Osteoblast (primary cell): ENCODE measurements around the gene SRP14. TPM values are rescaled to one million over a fixed set of nuclear protein-coding genes. Genes with fewer than 3 reads are reported as not detected.

ENCODE experiments used
- DNase-seq: peaks from one replicate; pipeline ENCODE4 v3.0.0; 2011; ENCODE audit warnings: low spot score, mixed read lengths; ENCODE audit not compliant: insufficient read length; ENCODE audit errors: missing footprints
- H2AFZ ChIP-seq: 2 replicates; pipeline ENCODE4 v1.6.0; 2011; ENCODE audit warnings: mild to moderate bottlenecking, low read length
- H3K27ac ChIP-seq: 2 replicates; pipeline ENCODE4 v1.5.1; 2011; ENCODE audit warnings: mild to moderate bottlenecking, low read depth, low read length, moderate library complexity
- H3K27me3 ChIP-seq: 2 replicates; pipeline ENCODE4 v1.6.0; 2012; ENCODE audit warnings: mild to moderate bottlenecking, control low read depth, inconsistent platforms, low read length, moderate library complexity; ENCODE audit not compliant: insufficient read depth
- H3K36me3 ChIP-seq: 2 replicates; pipeline ENCODE4 v1.5.1; 2011; ENCODE audit warnings: mild to moderate bottlenecking, low read length, control low read depth, moderate library complexity; ENCODE audit not compliant: insufficient read depth
- H3K4me1 ChIP-seq: 2 replicates; pipeline ENCODE4 v1.5.1; 2011; ENCODE audit warnings: mild to moderate bottlenecking, low read length, control low read depth, moderate library complexity; ENCODE audit not compliant: insufficient read depth
- H3K4me2 ChIP-seq: 2 replicates; pipeline ENCODE4 v1.6.0; 2011; ENCODE audit warnings: mild to moderate bottlenecking, low read length; ENCODE audit not compliant: insufficient read depth
- H3K4me3 ChIP-seq: fragments of 200-600 bp; sonication (generic); 3 replicates; pipeline ENCODE4 v1.5.1; 2012; ENCODE audit warnings: mild to moderate bottlenecking, low read length, inconsistent platforms; ENCODE audit not compliant: insufficient read depth
- H3K79me2 ChIP-seq: 2 replicates; pipeline ENCODE4 v1.6.0; 2012; ENCODE audit warnings: mild to moderate bottlenecking, low read length, control low read depth, inconsistent platforms; ENCODE audit not compliant: insufficient read depth
- H3K9me3 ChIP-seq: 2 replicates; pipeline ENCODE4 v1.5.1; 2011; ENCODE audit warnings: low read depth, low read length, control low read depth
- H4K20me1 ChIP-seq: 2 replicates; pipeline ENCODE4 v1.6.0; 2012; ENCODE audit warnings: mild to moderate bottlenecking, low read length, control low read depth; ENCODE audit not compliant: insufficient read depth
- CTCF ChIP-seq: IDR thresholded peaks from 2 replicates; pipeline ENCODE4 v1.5.1; 2011; ENCODE audit warnings: mild to moderate bottlenecking, low read depth, low read length, moderate library complexity; ENCODE audit errors: extremely low read depth
- total RNA-seq: library from RNA; depleted of rRNA; stranded (reverse); fragments of >200 nt; gene quantifications from 2 replicates; pipeline ENCODE4 v1.2.3, GENCODE V29; 2012

SRP14 gene
- total RNA-seq, 1 donor = 81.4 TPM

- Histone ChIP-seq H3K4me3 (no peak overlapping the region), H3K27ac (peak overlapping the region; percentile 62)
Observed at GRCh38 chr15:40048211-40048792, 9.3 kb upstream of the SRP14 start.

GRCh38 chr15:40047415-40048210, 8.6 kb upstream of the SRP14 start:
- Histone ChIP-seq H3K4me3 (no peak overlapping the region), H3K36me3 (no peaks in the 10 kb centered on the region), H3K27me3 (no peaks in the 10 kb centered on the region), H3K9me3 (no peaks in the 10 kb centered on the region), H3K4me2 (peak overlapping the region; percentile 30), H3K27ac (peak overlapping the region; percentile 62), H4K20me1 (no peaks in the 10 kb centered on the region), H3K4me1 (peaks cover 27% of the 10 kb centered on the region), H2AFZ (peak overlapping the region; percentile 52), H3K79me2 (no peaks in the 10 kb centered on the region)
- DNase-seq = peak; percentile 90
- TF ChIP-seq CTCF = no peak

More at GRCh38 chr15:40048211-40048792, 9.3 kb upstream of the SRP14 start:
- Histone ChIP-seq H3K27me3 (no peaks in the 10 kb centered on the region), H3K4me2 (peak overlapping the region; percentile 30), H3K79me2 (no peaks in the 10 kb centered on the region), H4K20me1 (no peaks in the 10 kb centered on the region), H3K4me1 (peaks cover 30% of the 10 kb centered on the region), H3K9me3 (no peaks in the 10 kb centered on the region), H2AFZ (peak overlapping the region; percentile 52), H3K36me3 (no peaks in the 10 kb centered on the region)
- no peak for TF ChIP-seq CTCF
- peak; percentile 82 for DNase-seq

GRCh38 chr15:40046721-40047414, 7.9 kb upstream of the SRP14 start:
- no peak overlapping the region for H2AFZ ChIP-seq
- peak overlapping the region; percentile 30 for H3K4me2 ChIP-seq
- TF ChIP-seq CTCF = no peak
- H3K4me1 ChIP-seq = peaks cover 27% of the 10 kb centered on the region
- H3K9me3 ChIP-seq = no peaks in the 10 kb centered on the region
- H3K36me3 ChIP-seq = no peaks in the 10 kb centered on the region
- H3K27ac ChIP-seq = peak overlapping the region; percentile 62
- peak; percentile 97 for DNase-seq
- no peaks in the 10 kb centered on the region for H4K20me1 ChIP-seq
- H3K4me3 ChIP-seq = no peak overlapping the region
- H3K79me2 ChIP-seq = no peaks in the 10 kb centered on the region
- no peaks in the 10 kb centered on the region for H3K27me3 ChIP-seq
